ENCODE data around the gene ALAS1. TPM values are rescaled to one million over a fixed set of nuclear protein-coding genes. Genes with fewer than 3 reads are reported as not detected.

ALAS1 gene
- total RNA-seq, 1 experiment from 2014 or later = 71.2 TPM

DNA sequence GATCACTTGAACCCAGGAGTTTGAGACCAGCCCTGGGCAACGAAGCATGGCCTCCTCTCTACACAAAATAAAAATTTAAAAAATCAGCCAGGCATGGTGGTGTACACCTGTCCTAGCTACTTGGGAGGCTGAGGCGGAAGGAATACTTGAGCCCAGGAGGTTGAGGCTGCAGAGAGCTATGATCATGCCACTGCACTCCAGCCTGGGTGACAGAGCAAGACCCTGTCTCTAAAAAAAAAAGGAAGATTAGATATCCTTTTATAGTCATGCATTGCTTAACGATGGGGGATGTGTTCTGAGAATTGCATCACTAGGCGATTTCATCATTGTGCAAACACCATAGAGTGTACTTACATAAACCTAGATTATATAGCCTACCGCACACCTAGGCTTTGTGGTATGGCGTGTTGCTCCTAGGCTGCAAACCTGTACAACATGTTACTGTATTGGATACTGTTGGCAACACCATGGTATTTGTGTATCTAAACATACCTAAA, 12.6 kb downstream of the ALAS1 start:
- Histone ChIP-seq H3K4me2 (peak overlapping the region; percentile 49; the same call in 1 of the 2 replicates), H2AFZ (no peak overlapping the region), H3K27ac (peak overlapping the region; percentile 49; the same call in 1 of the 2 replicates), H3K36me3 (ENCODE audit: low read depth) (peaks cover 54% of the 10 kb centered on the region), H3K4me1 (replicated peaks; ENCODE audit: insufficient read depth) (peaks cover 32% of the 10 kb centered on the region), H3F3A (ENCODE audit: insufficient read depth, low read depth) (peaks cover 32% of the 10 kb centered on the region), H3K9me2 (ENCODE audit: insufficient read depth) (no peaks in the 10 kb centered on the region), H3K9me3 (ENCODE audit: insufficient read depth, low read depth) (no peaks in the 10 kb centered on the region), H4K20me1 (ENCODE audit: insufficient read depth) (no peaks in the 10 kb centered on the region), H3K79me2 (ENCODE audit: low read depth) (no peaks in the 10 kb centered on the region; the same call in 1 of the 2 replicates), H3K4me3 (no peak overlapping the region), H3K27me3 (ENCODE audit: insufficient read depth, low read depth) (no peaks in the 10 kb centered on the region)
- intact Hi-C loops (cut with micrococcal nuclease; ENCODE audit: unreplicated experiment) = no loop called here
- BruUV-seq (replicated peaks) = no TSS peak
- ChIA-PET CTCF (no interaction called here), POLR2A (ENCODE audit: unreplicated experiment) (interaction anchor here (0.7 kb wide), 1 partner anchor 212 kb away, joined by 3 read pairs; no protein-coding TSS in a partner anchor)
- peak in 1 of 2 experiments; percentile 86 for DNase-seq
- no peak for TF ChIP-seq CTCF (conservative IDR thresholded peaks at IDR 0.05)
- no peak for TF ChIP-seq EZH2 (IDR thresholded peaks at IDR 0.05; ENCODE audit: low read depth)

GRCh38 chr3:52211268-52211891, 13.4 kb downstream of the ALAS1 start:
- Histone ChIP-seq H3K27ac (0 out of 2 replicates have a peak overlapping the region, but pooled peaks have one; percentile 28), H3K27me3 (ENCODE audit: insufficient read depth, low read depth) (no peaks in the 10 kb centered on the region), H3K9me3 (ENCODE audit: insufficient read depth, low read depth) (no peaks in the 10 kb centered on the region), H3K4me1 (replicated peaks; ENCODE audit: insufficient read depth) (peaks cover 40% of the 10 kb centered on the region), H3K9me2 (ENCODE audit: insufficient read depth) (no peaks in the 10 kb centered on the region), H3K36me3 (ENCODE audit: low read depth) (peaks cover 47% of the 10 kb centered on the region), H3K79me2 (ENCODE audit: low read depth) (no peaks in the 10 kb centered on the region; the same call in 1 of the 2 replicates), H3K4me2 (peak overlapping the region; percentile 49; the same call in 1 of the 2 replicates), H2AFZ (no peak overlapping the region), H3K4me3 (no peak overlapping the region), H3F3A (ENCODE audit: insufficient read depth, low read depth) (peaks cover 40% of the 10 kb centered on the region), H4K20me1 (ENCODE audit: insufficient read depth) (no peaks in the 10 kb centered on the region)
- no TSS peak for BruUV-seq (replicated peaks)
- ChIA-PET CTCF (no interaction called here), POLR2A (ENCODE audit: unreplicated experiment) (no interaction called here)
- intact Hi-C loops (cut with micrococcal nuclease; ENCODE audit: unreplicated experiment) = no loop called here
- TF ChIP-seq CTCF (conservative IDR thresholded peaks at IDR 0.05) (no peak), EZH2 (IDR thresholded peaks at IDR 0.05; ENCODE audit: low read depth) (no peak)
- DNase-seq = no peak

GRCh38 chr3:52213005-52213404, 15.0 kb downstream of the ALAS1 start:
- TF ChIP-seq EZH2 (IDR thresholded peaks at IDR 0.05; ENCODE audit: low read depth) (no peak), CTCF (conservative IDR thresholded peaks at IDR 0.05) (no peak)
- Histone ChIP-seq H3F3A (ENCODE audit: insufficient read depth, low read depth) (peaks cover 47% of the 10 kb centered on the region), H3K4me2 (no peak overlapping the region), H2AFZ (no peak overlapping the region), H3K27me3 (ENCODE audit: insufficient read depth, low read depth) (no peaks in the 10 kb centered on the region), H3K36me3 (ENCODE audit: low read depth) (peaks cover 39% of the 10 kb centered on the region), H3K79me2 (ENCODE audit: low read depth) (no peaks in the 10 kb centered on the region; the same call in 1 of the 2 replicates), H3K4me1 (replicated peaks; ENCODE audit: insufficient read depth) (peaks cover 53% of the 10 kb centered on the region), H3K27ac (no peak overlapping the region), H3K9me2 (ENCODE audit: insufficient read depth) (no peaks in the 10 kb centered on the region), H3K4me3 (no peak overlapping the region), H3K9me3 (ENCODE audit: insufficient read depth, low read depth) (no peaks in the 10 kb centered on the region), H4K20me1 (ENCODE audit: insufficient read depth) (no peaks in the 10 kb centered on the region)
- no peak for DNase-seq
- BruUV-seq (replicated peaks) = no TSS peak
- intact Hi-C loops (cut with micrococcal nuclease; ENCODE audit: unreplicated experiment) = no loop called here
- POLR2A ChIA-PET (ENCODE audit: unreplicated experiment) = no interaction called here
- CTCF ChIA-PET = no interaction called here

Measured in PC-9 (cell line).